ENCODE data around the gene HRCT1. TPM values are rescaled to one million over a fixed set of nuclear protein-coding genes. Genes with fewer than 3 reads are reported as not detected.
"Not testable (repeated sequence)": the region's sequence is repeated elsewhere in the genome, so short reads cannot be mapped to it uniquely, and the experiment has no call there.

Gene HRCT1
- total and polyA plus RNA-seq, 5 experiments from 2014 or later = not detected

DNA sequence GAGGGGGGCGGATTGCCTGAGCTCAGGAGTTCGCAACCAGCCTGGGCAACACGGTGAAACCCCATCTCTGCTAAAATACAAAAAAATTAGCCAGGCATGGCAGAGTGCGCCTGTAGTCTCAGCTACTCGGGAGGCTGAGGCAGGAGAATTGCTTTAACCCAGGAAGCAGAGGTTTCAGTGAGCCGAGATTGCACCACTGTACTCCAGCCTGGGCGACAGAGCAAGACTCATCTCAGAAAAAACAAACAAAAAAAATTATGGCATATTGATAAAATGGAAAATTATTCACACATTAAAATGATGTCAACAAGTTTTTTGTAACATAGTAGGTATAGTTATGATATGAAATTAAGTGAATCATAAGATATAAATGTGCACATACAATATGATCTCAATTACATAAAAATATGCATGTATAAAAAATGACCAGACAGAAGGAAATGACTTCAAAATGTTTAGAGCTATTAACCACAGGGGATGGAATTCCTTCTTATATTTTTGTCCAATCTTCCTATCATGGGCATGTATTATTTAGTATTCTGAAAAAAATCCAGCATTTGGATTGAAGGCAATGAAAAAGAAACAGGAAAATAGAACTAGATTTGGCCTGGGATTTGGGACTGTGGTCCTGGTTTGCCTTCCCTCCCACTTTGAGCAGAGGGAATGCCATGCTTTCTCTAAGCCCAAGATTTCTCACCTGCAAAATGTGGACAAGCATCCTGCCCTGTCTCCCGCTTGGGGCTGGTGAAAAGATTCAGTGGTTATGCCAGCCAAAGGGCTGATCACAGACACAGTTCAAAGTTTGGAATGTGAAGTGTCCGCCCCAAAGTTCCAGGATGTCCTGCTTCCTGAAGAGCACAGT, 22.8 kb downstream of the HRCT1 start:
- H3K4me1 Mint-ChIP-seq = peaks cover 2 to 21% (median 13%) of the 10 kb centered on the region in 4 donors
- ATAC-seq (no peak), DNase-seq (no peak)
- peaks cover 0 to 2% (median 0%) of the 10 kb centered on the region in 5 donors for H3K27me3 Mint-ChIP-seq
- no peak overlapping the region for H3K4me3 Mint-ChIP-seq
- H3K27ac Mint-ChIP-seq = no peak overlapping the region
- H3K36me3 Mint-ChIP-seq = no peaks in the 10 kb centered on the region
- no peaks in the 10 kb centered on the region for H3K9me3 Mint-ChIP-seq
- POLR2A ChIA-PET = no interaction called here

DNA sequence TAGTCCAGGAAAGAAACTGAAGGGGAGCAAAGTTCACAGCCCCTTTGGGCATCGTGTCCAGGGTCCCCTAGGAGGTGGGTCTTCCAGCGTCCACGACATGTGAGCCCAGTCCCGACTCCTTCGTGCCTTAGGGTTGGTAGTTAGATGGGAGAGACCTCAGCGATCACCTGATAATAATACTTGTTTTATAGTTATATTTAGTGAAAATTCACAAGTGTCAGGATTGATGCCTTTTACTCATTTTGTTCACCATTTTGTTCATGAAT, 23.4 kb downstream of the HRCT1 start:
- DNase-seq = no peak
- Mint-ChIP-seq H3K36me3 (no peaks in the 10 kb centered on the region), H3K4me1 (peaks cover 2 to 23% (median 12%) of the 10 kb centered on the region in 4 donors), H3K27ac (no peak overlapping the region), H3K9me3 (no peaks in the 10 kb centered on the region), H3K27me3 (peaks cover 0 to 2% (median 0%) of the 10 kb centered on the region in 5 donors), H3K4me3 (no peak overlapping the region)
- POLR2A ChIA-PET = no interaction called here
- ATAC-seq = no peak

- H3K27ac Mint-ChIP-seq = no peak overlapping the region
- POLR2A ChIA-PET = no interaction called here
Observed at GRCh38 chr9:35930521-35930920, 24.5 kb downstream of the HRCT1 start.

GRCh38 chr9:35930989-35931388, 25.0 kb downstream of the HRCT1 start:
- H3K36me3 Mint-ChIP-seq = no peaks in the 10 kb centered on the region
- H3K4me3 Mint-ChIP-seq = no peak overlapping the region
- peaks cover 2 to 23% (median 12%) of the 10 kb centered on the region in 4 donors for H3K4me1 Mint-ChIP-seq
- no peaks in the 10 kb centered on the region for H3K27me3 Mint-ChIP-seq
- ATAC-seq = no peak
- DNase-seq = no peak
- H3K9me3 Mint-ChIP-seq = no peaks in the 10 kb centered on the region
- POLR2A ChIA-PET = no interaction called here
- H3K27ac Mint-ChIP-seq = no peak overlapping the region

More at GRCh38 chr9:35930521-35930920, 24.5 kb downstream of the HRCT1 start:
- no peak overlapping the region for H3K4me3 Mint-ChIP-seq
- H3K27me3 Mint-ChIP-seq = peaks cover 0 to 2% (median 0%) of the 10 kb centered on the region in 5 donors
- no peaks in the 10 kb centered on the region for H3K9me3 Mint-ChIP-seq
- no peaks in the 10 kb centered on the region for H3K36me3 Mint-ChIP-seq
- DNase-seq (no peak), ATAC-seq (no peak)
- H3K4me1 Mint-ChIP-seq = peaks cover 2 to 23% (median 12%) of the 10 kb centered on the region in 4 donors

DNA sequence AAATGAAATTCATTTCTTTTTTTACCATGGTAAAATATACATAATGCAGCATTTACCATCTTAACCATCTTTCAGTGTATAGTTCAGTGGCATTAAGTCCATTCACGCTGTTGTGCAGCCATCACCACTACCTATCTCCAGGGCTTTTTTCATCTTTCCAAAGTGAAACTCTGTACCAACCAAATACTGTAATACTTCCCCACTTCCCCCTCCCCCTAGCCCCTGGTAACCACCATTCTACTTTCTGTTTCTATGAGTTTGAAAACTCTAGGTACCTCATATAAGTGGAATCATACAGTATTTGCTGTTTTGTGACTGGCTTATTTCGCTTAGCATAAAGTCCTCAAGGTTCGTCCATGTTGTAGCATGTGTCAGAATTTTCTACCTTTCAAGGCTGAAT, 26.7 kb downstream of the HRCT1 start:
- peak in 2 of 10 donors; percentile 16 to 27 for DNase-seq
- ATAC-seq = peak in 1 of 2 donors; percentile 62
- peaks cover 0 to 6% (median 0%) of the 10 kb centered on the region in 9 donors for H3K9me3 Mint-ChIP-seq
- H3K27me3 Mint-ChIP-seq = no peaks in the 10 kb centered on the region
- peaks cover 0 to 3% (median 0%) of the 10 kb centered on the region in 3 donors for H3K36me3 Mint-ChIP-seq
- H3K4me1 Mint-ChIP-seq = peaks cover 8 to 33% (median 22%) of the 10 kb centered on the region in 4 donors
- POLR2A ChIA-PET = interaction anchor here (0.6 kb wide), 1 partner anchor 26 kb away, joined by 3 read pairs; no protein-coding TSS in a partner anchor
- H3K4me3 Mint-ChIP-seq = peak overlapping the region in 1 of 10 donors; percentile 10
- H3K27ac Mint-ChIP-seq = peak overlapping the region in 1 of 10 donors; percentile 30

DNA sequence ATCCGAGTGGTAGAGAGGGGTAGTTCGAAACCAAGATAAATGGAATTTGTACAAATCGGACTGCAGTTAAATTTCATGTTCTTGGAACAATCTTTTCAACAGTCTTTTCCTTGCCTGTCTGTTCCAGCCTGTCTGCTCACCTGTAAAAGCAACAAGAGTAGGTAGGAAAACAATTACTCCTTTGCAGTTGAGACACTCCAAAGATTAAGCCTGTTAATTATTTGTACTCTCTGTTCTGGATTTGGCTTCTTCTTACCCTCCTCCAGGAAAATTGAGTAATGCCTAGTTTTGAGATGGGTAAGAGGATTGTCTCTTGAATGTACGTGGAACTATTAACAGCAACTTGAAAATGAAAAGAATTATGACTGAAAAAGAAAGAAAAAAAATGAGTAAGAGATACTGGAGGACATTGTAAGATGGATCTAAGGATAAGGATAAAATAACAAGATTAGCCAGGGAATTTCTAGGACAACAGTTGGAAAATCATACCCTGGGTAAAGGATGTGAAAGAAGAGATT, 27.6 kb downstream of the HRCT1 start:
- no peak overlapping the region for H3K4me3 Mint-ChIP-seq
- H3K36me3 Mint-ChIP-seq = peaks cover 0 to 3% (median 0%) of the 10 kb centered on the region in 3 donors
- POLR2A ChIA-PET = no interaction called here
- ATAC-seq (no peak), DNase-seq (no peak)
- peaks cover 15 to 41% (median 29%) of the 10 kb centered on the region in 4 donors for H3K4me1 Mint-ChIP-seq
- peaks cover 0 to 6% (median 0%) of the 10 kb centered on the region in 9 donors for H3K9me3 Mint-ChIP-seq
- H3K27me3 Mint-ChIP-seq = no peaks in the 10 kb centered on the region
- no peak overlapping the region for H3K27ac Mint-ChIP-seq

DNA sequence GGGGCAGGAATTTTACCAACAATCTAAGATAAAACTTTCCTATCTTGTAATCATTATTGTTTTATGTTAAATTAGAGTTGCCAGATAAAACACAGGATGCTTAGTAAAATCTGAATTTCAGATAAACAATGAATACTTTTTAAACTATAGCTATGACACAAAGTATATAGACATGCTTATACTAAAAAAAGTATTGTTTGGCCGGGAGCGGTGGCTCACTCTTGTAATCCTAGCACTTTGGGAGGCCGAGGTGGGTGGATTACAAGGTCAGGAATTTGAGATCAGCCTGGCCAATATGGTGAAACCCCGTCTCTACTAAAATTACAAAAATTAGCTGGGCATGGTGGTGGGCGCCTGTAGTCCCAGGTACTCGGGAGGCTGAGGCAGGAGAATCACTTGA, 28.1 kb downstream of the HRCT1 start:
- H3K27ac Mint-ChIP-seq, H3K27me3 Mint-ChIP-seq, H3K36me3 Mint-ChIP-seq, ATAC-seq, DNase-seq, H3K9me3 Mint-ChIP-seq, H3K4me3 Mint-ChIP-seq, POLR2A ChIA-PET: not testable (repeated sequence)
- peaks cover 17 to 46% (median 34%) of the 10 kb centered on the region in 4 donors for H3K4me1 Mint-ChIP-seq

DNA sequence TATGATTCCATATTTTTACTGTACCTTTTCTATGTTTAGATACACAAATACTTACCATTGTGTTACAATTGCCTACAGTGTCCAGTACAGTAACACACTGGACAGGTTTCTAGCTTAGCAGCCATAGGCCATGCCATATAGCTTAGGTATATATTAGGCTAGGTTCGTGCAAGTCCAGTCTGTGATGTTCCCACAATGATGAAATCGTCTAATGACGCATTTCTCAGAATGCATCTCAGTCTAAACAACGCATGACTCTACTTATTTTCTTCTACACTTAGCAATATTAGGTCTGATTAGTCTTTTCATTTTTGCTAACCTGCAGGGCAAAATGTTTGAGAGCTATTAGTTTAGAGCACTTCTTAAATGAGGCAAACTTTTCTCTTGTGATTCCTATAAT, 29.3 kb downstream of the HRCT1 start:
- H3K9me3 Mint-ChIP-seq = peaks cover 0 to 6% (median 0%) of the 10 kb centered on the region in 9 donors
- no peaks in the 10 kb centered on the region for H3K27me3 Mint-ChIP-seq
- POLR2A ChIA-PET = no interaction called here
- peaks cover 22 to 58% (median 46%) of the 10 kb centered on the region in 4 donors for H3K4me1 Mint-ChIP-seq
- DNase-seq (no peak), ATAC-seq (no peak)
- no peak overlapping the region for H3K27ac Mint-ChIP-seq
- H3K36me3 Mint-ChIP-seq = peaks cover 0 to 3% (median 0%) of the 10 kb centered on the region in 3 donors
- H3K4me3 Mint-ChIP-seq = no peak overlapping the region

- H3K4me1 Mint-ChIP-seq = peaks cover 27 to 63% (median 52%) of the 10 kb centered on the region in 4 donors
- DNase-seq = no peak
- H3K36me3 Mint-ChIP-seq = peaks cover 0 to 3% (median 0%) of the 10 kb centered on the region in 3 donors
- peaks cover 0 to 6% (median 0%) of the 10 kb centered on the region in 9 donors for H3K9me3 Mint-ChIP-seq
- POLR2A ChIA-PET = no interaction called here
- ATAC-seq = no peak
- H3K4me3 Mint-ChIP-seq = peak overlapping the region in 1 of 10 donors; percentile 28
- no peak overlapping the region for H3K27ac Mint-ChIP-seq
- no peaks in the 10 kb centered on the region for H3K27me3 Mint-ChIP-seq
Observed at GRCh38 chr9:35935755-35936509, 29.9 kb downstream of the HRCT1 start.

- H3K36me3 Mint-ChIP-seq = peaks cover 0 to 3% (median 0%) of the 10 kb centered on the region in 3 donors
- no peak for ATAC-seq
- H3K9me3 Mint-ChIP-seq = peaks cover 0 to 6% (median 0%) of the 10 kb centered on the region in 9 donors
- H3K27ac Mint-ChIP-seq = peak overlapping the region in 2 of 10 donors; percentile 41 to 87
- peak overlapping the region in 2 of 10 donors; percentile 10 to 28 for H3K4me3 Mint-ChIP-seq
- H3K27me3 Mint-ChIP-seq = no peaks in the 10 kb centered on the region
- DNase-seq = no peak
- peaks cover 33 to 70% (median 61%) of the 10 kb centered on the region in 4 donors for H3K4me1 Mint-ChIP-seq
- POLR2A ChIA-PET = no interaction called here
Observed at GRCh38 chr9:35937227-35937626, 31.2 kb downstream of the HRCT1 start.

GRCh38 chr9:35938474-35939356, 32.7 kb downstream of the HRCT1 start:
- ATAC-seq (no peak), DNase-seq (no peak)
- POLR2A ChIA-PET = interaction anchor here (0.6 to 1.2 kb wide), 2 partner anchors 29 to 35 kb away, joined by 3 to 4 read pairs; partner anchors contain the start of gene SPAAR
- H3K27me3 Mint-ChIP-seq = no peaks in the 10 kb centered on the region
- H3K4me3 Mint-ChIP-seq = peak overlapping the region in 9 of 10 donors; percentile 24 to 73 (median 47)
- peaks cover 0 to 6% (median 0%) of the 10 kb centered on the region in 9 donors for H3K9me3 Mint-ChIP-seq
- H3K4me1 Mint-ChIP-seq = peaks cover 35 to 67% (median 63%) of the 10 kb centered on the region in 4 donors
- peak overlapping the region; percentile 28 to 92 (median 80) for H3K27ac Mint-ChIP-seq
- peaks cover 0 to 3% (median 0%) of the 10 kb centered on the region in 3 donors for H3K36me3 Mint-ChIP-seq

Data from naive thymus-derived CD8-positive, alpha-beta T cell (primary cell).